HG03558 (cell line): ENCODE measurements around the gene PRPH.
"Not testable (repeated sequence)": the region's sequence is repeated elsewhere in the genome, so short reads cannot be mapped to it uniquely, and the experiment has no call there.

Experiments
- ATAC-seq: cut with Tn5 transposase; IDR thresholded peaks from one replicate; pipeline ENCODE4 v1.9.1; 2021; ENCODE audit warnings: moderate number of reproducible peaks; ENCODE audit not compliant: unreplicated experiment; ENCODE audit errors: extremely low read depth

PRPH gene

GRCh38 chr12:49274396-49275069, 20.4 kb upstream of the PRPH start:
- no peak for ATAC-seq

DNA sequence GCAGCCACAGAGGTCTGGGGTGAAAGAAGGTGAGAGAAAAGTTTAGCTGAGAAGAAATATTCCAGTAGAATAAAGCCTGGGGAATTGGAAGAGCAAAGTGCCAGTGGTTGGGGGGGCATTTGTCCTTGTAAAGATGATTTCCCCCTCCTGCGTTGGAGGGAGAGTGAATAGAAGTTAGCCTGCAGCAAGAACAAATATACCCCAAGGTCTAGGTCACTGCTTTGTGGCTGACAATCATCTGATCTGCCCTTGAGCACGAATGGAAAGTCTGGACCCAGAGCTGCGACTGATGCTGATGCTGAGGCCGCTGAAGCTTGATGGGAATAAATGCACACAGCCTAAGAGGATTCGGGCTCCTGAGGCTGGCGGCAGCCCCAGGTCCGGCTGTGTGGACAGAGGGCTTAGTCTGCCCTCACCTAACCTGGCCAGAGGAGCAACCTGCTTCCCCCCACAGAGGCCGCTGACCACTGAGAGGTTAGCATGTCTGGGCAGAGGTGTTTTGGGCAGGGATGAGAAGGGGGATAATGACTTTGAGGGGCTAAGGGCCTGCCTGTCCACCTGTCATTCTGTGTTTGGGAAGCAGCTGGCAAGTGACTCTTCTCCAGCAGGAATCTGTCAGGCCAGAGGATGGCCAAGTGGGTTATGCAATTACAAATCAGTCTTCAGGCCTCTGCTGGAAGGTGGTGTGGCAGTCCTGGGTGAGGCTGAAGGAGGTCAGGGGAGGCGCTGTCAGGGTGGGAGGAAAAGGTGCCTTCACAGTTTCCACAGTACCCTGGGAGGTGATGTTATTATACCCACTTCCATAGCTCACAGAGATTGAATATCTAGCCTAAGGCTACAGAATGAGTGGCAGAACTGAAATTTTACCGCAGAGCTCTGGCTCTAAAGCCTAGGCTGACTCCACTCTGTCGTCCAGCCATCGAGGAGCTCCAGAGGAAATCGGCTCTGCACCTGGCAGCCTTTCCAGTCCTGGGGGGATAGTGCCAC, 18.4 kb upstream of the PRPH start:
- ATAC-seq: no peak

DNA sequence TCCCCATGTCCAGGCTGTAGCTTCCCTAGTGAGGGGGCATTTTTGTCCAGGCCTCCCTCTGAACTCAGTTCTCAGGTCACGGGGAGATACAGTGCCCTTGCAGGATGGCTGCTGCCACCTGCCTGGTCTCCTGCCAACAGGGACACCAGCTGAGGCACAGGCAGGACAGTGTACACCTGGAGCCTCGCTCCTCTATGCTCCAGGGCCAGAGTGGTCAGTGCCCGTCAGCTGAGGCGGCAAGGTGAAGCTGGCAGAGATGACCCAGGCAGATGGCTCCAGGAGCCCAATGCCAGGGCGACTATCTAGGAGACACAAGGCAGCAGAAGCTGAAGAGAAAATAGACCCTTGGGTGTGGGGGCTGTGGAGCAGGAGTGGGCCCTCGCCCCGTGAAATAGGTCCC, 17.5 kb upstream of the PRPH start:
- no peak for ATAC-seq

DNA sequence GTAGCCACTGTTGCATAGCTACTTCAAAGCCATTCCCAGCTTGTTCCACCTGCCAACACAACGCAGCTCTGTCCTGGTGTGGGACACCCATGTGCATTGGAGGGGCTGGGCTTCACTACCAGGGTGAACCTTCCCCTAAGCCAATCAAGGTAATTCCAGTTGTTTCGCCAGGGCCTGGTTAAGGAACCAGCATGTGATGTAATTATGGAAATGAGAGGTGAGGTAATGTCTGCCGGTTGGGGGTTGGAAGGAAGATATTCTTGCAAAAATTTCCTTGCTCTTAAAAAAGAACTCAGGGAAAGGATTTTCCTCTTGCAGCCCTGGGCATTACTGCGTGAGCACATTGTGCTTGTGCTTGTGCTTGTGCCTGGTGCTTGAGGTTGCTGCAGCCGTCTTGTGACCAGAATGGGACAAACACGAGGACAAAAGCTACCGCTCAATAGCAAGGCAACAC, 15.2 kb upstream of the PRPH start:
- ATAC-seq: no peak

GRCh38 chr12:49280545-49280944, 14.4 kb upstream of the PRPH start:
- ATAC-seq: not testable (repeated sequence)

GRCh38 chr12:49282302-49282701, 12.6 kb upstream of the PRPH start:
- no peak for ATAC-seq

DNA sequence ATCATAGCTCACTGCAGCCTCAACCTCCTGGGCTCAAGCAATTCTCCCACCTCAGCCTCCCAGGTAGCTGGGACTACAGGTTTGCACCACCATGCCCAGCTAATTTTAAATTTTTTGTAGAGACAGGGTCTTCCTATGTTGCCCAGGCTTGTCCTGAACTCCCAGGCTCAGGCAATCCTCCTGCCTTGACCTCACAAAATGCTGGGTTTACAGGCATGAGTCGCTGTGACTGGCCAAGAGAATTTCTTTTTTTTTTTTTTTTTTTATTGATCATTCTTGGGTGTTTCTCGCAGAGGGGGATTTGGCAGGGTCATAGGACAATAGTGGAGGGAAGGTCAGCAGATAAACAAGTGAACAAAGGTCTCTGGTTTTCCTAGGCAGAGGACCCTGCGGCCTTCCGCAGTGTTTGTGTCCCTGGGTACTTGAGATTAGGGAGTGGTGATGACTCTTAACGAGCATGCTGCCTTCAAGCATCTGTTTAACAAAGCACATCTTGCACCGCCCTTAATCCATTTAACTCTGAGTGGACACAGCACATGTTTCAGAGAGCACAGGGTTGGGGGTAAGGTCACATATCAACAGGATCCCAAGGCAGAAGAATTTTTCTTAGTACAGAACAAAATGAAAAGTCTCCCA, 12.1 kb upstream of the PRPH start:
- ATAC-seq: not testable (repeated sequence)

DNA sequence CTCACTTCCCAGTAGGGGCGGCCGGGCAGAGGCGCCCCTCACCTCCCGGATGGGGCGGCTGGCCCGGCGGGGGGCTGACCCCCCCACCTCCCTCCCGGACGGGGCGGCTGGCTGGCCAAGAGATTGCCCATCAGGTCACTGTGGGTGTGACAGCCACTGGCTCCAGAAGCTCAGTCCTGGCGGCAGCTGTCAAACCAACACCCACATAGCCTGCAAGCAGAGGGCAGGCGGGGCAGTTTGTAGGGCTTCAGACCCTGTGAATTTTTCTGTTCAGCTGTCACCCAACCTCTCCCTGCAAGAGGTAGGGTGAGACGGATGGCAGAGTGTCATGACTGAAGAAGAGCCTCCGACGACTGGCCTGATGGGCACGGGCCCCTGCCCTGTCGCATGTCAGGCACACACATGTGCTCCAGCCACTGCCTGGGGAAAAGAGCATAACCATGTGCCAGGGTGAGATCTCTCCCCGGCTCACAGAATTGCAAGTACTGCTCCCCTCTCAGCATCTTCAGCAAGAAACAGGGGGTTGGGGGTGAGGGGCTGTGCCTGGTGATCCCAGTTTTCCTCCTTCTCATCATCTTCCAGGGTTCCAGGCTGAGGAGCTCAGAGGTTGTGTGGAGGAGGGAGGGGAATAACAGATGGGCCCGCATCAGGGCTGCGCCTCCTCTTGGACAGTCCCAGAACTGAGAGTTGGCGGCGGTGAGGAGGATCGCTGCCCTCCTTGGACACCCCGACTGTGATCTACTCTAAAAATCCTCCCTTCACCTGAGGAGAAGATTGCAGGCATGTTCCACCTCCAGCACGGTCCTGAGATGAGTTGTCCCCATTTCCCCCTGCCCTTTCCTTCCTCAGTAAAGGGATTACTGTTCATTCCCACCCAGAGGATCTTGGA, 11.2 kb upstream of the PRPH start:
- no peak for ATAC-seq

- no peak for ATAC-seq
Observed at GRCh38 chr12:49284672-49285071, 10.3 kb upstream of the PRPH start.

GRCh38 chr12:49287876-49288275, 7.1 kb upstream of the PRPH start:
- no peak for ATAC-seq

DNA sequence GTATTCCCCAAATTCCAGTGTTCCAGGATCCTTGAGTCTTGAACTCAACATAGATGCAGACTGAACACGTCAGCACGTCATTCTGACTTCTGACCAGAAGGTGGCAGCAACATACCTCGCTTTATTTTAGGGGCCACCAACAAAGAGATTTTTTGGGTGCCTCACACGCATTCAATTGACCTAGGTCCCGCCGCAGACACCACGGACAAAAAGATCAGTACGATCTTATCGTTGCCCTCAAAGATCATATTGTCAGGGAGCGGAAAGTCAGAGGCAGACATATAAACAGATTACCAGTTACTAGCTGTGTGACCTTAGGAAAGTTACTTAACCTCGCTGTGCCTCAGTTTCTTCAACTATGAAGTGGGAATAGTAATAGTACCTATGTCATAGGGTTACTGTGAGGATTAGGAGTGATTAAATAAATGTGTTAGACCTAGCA, 6.5 kb upstream of the PRPH start:
- no peak for ATAC-seq

DNA sequence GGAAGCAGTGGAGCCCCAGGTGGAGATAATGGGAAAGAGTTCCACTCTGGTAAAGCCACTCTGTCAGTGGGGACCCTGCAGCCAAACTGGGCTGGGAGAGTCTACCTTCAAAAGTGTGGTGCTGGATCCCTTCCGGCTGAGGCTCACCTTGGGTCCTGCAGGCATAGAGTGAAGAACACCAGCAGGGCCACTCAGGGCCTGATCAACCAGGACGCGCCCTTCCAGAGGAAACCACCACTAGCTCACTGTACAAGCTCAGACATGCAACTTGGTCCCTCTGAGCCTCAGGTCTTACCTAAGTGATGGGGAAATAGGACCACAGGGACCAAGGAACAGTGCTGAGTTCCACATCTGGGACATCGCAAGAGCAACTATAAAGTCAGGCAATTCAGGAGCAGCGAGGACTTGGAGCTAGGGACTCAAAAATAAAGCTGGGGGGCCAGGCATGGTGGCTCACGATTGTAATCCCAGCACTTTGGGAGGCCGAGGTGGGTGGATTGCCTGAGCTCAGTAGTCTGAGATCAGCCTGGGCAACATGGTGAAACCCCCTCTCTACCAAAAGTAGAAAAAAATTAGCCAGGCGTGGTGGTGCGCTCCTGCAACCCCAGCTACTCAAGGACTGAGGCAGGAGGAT, 5.9 kb upstream of the PRPH start:
- no peak for ATAC-seq

- ATAC-seq: no peak
Observed at GRCh38 chr12:49292729-49293055, 2.3 kb upstream of the PRPH start.

GRCh38 chr12:49293056-49293956, 1.6 kb upstream of the PRPH start:
- no peak for ATAC-seq

GRCh38 chr12:49294086-49294803, 702 bp upstream of the PRPH start:
- ATAC-seq: no peak

GRCh38 chr12:49294804-49295081, 204 bp upstream of the PRPH start:
- ATAC-seq: no peak

DNA sequence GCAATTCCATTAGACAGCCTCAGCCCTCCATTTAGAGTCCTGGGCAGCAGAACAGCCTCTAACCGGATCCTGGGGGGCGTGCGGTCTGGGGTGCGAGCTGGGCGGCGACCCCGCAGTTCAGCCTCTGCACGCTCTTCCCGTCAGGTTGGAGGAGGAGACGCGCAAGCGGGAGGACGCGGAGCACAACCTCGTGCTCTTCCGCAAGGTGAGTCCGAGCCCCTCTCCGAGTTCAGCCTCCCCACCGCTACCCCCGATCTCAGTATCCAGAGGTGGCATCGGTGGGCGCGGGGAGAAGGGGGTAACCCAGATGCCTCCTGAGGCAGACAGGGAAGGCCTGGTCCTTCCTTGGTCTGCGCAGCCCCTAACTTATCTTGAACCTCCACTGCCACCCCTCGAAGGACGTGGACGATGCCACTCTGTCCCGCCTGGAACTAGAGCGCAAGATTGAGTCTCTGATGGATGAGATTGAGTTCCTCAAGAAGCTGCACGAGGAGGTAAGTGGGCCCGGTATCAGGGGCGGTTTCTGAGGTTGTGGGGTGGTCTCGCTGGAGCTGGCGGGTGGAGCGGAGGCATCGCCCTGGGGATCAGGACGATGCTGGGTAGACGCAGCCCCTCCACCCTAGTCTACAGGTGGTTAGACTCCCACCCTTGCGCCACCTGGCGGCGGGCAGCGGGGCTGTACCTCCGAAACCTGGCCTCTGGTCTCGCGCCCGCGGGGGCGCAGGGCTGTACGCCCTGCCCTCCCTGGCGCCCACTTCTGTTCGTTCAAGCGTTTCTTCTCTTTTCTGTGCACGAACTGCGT, 1.3 kb downstream of the PRPH start:
- no peak for ATAC-seq
